ENCODE measurements around the gene HOXB3. TPM values are rescaled to one million over a fixed set of nuclear protein-coding genes. Genes with fewer than 3 reads are reported as not detected.

HOXB3 gene
- total RNA-seq, 1 experiment from 2014 or later: not detected

DNA sequence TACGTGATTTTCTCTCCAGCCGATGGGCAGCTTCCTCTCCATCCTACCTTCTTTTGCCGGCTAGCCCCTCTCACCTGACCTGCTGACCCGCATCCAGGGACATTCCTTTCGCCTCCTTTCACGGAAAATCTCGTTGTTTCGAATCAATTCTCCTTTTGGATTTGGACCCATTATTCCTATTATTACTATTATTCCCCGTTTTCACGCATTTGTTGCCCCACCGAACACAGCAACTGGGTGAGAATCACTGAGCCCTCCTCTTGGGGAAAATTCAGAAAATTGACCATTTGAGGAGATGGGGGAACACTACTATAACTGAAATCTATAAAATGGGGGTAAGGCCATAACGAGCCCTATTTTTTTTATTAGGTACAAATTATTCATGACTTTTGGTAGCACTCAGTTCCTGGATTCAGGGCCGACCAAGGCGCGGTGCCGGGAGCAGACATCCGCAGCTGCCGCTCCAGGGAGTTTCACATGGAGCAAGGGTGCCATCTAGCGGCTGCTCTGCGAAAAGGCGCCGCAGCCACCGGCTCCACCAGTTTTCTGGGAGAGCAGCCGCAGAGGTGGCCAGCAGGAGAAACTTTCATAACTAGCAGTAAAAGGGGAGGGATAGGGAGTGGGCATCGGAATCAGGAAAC, 28.3 kb upstream of the HOXB3 start:
- no CpG with 5 or more reads among the region's 25 CpGs for WGBS (ENCODE audit: extremely low coverage, insufficient read length, low lambda C conversion rate)
- no peak overlapping the region for H3K4ac ChIP-seq (ENCODE audit: low read depth, low read length)
- peak; percentile 93 for DNase-seq
- H3K4me2 ChIP-seq (ENCODE audit: insufficient read depth, insufficient read length, low read length): no peak overlapping the region
- H3K4me3 Mint-ChIP-seq: peak overlapping the region in 1 of 2 experiments; percentile 46; a peak in 1 of 5 replicates
- no peak overlapping the region for H2BK20ac ChIP-seq (ENCODE audit: low read depth, low read length, poor library complexity, severe bottlenecking)
- H3K27ac Mint-ChIP-seq: no peak overlapping the region
- no peak overlapping the region for H3K23ac ChIP-seq (ENCODE audit: insufficient read length, low read depth, low read length)
- H3K4me1 Mint-ChIP-seq: peaks cover 0 to 18% of the 10 kb centered on the region in 2 experiments; a peak in 2 of 4 replicates
- H3K36me3 Mint-ChIP-seq (ENCODE audit: insufficient read depth in 1 of 3, low read depth in 3 of 3): peaks cover 0 to 2% (median 0%) of the 10 kb centered on the region in 3 experiments; a peak in 1 of 7 replicates
- no peaks in the 10 kb centered on the region for H3K79me1 ChIP-seq (ENCODE audit: insufficient read depth, low read depth, low read length, poor library complexity, severe bottlenecking)
- no peak overlapping the region for H4K91ac ChIP-seq (ENCODE audit: insufficient read length, low read depth, low read length)
- H3K23me2 ChIP-seq (ENCODE audit: insufficient read length, low read depth, low read length, poor library complexity, severe bottlenecking): no peaks in the 10 kb centered on the region
- H4K20me1 ChIP-seq (ENCODE audit: control insufficient read depth, insufficient read depth, insufficient read length): no peaks in the 10 kb centered on the region
- no peaks in the 10 kb centered on the region for H3K79me2 ChIP-seq (ENCODE audit: insufficient read depth, low read length)
- no peak overlapping the region for H3K14ac ChIP-seq (ENCODE audit: insufficient read depth, low read length)
- H3K27me3 ChIP-seq (ENCODE audit: insufficient read depth, low read length): peaks cover 97% of the 10 kb centered on the region
- no peak overlapping the region for H4K8ac ChIP-seq (replicated peaks; ENCODE audit: insufficient read length, low read depth, low read length)
- H3K56ac ChIP-seq (ENCODE audit: insufficient read length, low read depth, low read length): no peak overlapping the region
- TF ChIP-seq, protein P1, sequence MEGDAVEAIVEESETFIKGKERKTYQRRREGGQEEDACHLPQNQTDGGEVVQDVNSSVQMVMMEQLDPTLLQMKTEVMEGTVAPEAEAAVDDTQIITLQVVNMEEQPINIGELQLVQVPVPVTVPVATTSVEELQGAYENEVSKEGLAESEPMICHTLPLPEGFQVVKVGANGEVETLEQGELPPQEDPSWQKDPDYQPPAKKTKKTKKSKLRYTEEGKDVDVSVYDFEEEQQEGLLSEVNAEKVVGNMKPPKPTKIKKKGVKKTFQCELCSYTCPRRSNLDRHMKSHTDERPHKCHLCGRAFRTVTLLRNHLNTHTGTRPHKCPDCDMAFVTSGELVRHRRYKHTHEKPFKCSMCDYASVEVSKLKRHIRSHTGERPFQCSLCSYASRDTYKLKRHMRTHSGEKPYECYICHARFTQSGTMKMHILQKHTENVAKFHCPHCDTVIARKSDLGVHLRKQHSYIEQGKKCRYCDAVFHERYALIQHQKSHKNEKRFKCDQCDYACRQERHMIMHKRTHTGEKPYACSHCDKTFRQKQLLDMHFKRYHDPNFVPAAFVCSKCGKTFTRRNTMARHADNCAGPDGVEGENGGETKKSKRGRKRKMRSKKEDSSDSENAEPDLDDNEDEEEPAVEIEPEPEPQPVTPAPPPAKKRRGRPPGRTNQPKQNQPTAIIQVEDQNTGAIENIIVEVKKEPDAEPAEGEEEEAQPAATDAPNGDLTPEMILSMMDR (conservative IDR thresholded peaks at IDR 0.05): peak; percentile 98
- H4K5ac ChIP-seq (ENCODE audit: insufficient read length, low read depth, low read length): no peak overlapping the region
- H2AK5ac ChIP-seq (ENCODE audit: insufficient read length, low read length): no peak overlapping the region
- no peak overlapping the region for H2BK12ac ChIP-seq (ENCODE audit: insufficient read length, low read depth, low read length)
- H2AFZ ChIP-seq (ENCODE audit: low read length): no peak overlapping the region
- H3T11ph ChIP-seq (ENCODE audit: low read length): no peak overlapping the region
- peaks cover 100% of the 10 kb centered on the region for H3K27me3 Mint-ChIP-seq (ENCODE audit: low read depth)
- no peak overlapping the region for H2BK120ac ChIP-seq (ENCODE audit: low read depth, low read length, poor library complexity, severe bottlenecking)
- H3K27ac ChIP-seq (ENCODE audit: insufficient read length, low read depth, low read length): no peak overlapping the region
- no peaks in the 10 kb centered on the region for H3K9me3 ChIP-seq (ENCODE audit: control insufficient read depth, low read depth, low read length)
- H3K18ac ChIP-seq (ENCODE audit: insufficient read length, low read depth, low read length): no peak overlapping the region
- no peak overlapping the region for H3K9ac ChIP-seq (ENCODE audit: extremely low read depth, insufficient read length, low read length)
- no peak overlapping the region for H2BK5ac ChIP-seq (ENCODE audit: insufficient read length, low read length)
- peaks cover 3 to 35% of the 10 kb centered on the region in 2 experiments; a peak in 3 of 5 replicates for H3K9me3 Mint-ChIP-seq
- no peak overlapping the region for H2BK15ac ChIP-seq (ENCODE audit: low read depth, low read length)
- no peaks in the 10 kb centered on the region for H3K4me1 ChIP-seq (ENCODE audit: insufficient read depth, low read length)
